ENCODE data around the gene WDR64. TPM values are rescaled to one million over a fixed set of nuclear protein-coding genes. Genes with fewer than 3 reads are reported as not detected.

Gene WDR64
- total RNA-seq, 1 donor from 2014 or later: not detected

- no peak for DNase-seq (ENCODE audit: low spot score)
Observed at GRCh38 chr1:241738284-241739078, 86.4 kb downstream of the WDR64 start.

DNA sequence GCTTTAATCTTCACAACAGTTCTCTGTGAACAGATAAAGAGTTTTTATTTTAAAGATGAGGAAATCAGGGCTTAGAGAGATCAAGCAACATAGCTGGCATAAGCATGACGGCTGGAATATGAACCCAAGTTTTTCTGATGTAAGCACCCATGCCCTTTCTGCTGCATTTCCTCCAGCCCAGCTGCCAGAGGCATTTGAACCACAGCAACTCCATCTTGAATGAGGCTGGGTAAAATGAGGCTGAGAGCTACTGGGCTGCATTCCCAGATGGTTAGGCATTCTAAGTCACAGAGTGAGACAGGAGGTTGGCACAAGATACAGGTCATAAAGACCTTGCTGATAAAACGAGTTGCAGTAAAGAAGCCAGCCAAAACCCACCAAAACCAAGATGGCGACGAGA lies 90.0 kb downstream of the WDR64 start:
- DNase-seq (ENCODE audit: low spot score): no peak

DNA sequence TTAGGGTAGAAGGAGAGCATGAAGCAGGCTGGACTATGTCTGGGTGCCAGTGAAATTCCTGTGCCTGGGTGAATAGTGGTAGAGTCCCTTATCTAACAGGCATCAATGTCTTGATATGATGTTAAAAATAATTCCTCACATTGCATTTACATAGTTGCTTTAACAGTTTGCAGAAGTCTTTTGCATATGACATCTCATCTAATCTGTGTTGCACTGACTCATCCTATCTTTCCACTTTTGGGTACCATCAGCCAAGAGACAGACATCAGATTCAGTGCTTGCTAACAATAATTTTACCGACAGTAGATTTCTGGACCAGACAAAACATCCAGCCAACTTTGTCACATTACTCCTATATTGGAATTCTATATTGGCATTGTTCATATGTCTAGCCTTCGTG lies 92.5 kb downstream of the WDR64 start:
- no peak for DNase-seq (ENCODE audit: low spot score)

DNA sequence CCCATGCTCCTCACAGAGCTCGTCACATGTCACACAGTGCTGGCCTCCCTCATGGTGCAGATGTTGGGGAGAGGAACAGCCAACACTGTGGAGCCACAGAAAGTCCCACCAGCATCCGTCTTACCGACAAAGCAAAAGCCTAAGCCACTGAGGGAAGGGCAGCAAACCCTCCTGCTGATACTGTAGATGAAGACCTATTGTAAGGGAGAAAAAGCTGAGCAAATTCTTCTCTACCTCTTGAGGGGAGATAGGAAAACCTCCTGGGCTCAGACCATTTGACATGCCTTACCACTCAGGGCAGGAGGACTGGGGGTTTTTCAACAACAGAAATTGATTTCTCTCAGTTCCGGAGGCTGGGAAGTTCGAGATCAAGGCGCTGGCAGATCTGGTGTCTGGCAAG lies 95.9 kb downstream of the WDR64 start:
- DNase-seq (ENCODE audit: low spot score): no peak

DNA sequence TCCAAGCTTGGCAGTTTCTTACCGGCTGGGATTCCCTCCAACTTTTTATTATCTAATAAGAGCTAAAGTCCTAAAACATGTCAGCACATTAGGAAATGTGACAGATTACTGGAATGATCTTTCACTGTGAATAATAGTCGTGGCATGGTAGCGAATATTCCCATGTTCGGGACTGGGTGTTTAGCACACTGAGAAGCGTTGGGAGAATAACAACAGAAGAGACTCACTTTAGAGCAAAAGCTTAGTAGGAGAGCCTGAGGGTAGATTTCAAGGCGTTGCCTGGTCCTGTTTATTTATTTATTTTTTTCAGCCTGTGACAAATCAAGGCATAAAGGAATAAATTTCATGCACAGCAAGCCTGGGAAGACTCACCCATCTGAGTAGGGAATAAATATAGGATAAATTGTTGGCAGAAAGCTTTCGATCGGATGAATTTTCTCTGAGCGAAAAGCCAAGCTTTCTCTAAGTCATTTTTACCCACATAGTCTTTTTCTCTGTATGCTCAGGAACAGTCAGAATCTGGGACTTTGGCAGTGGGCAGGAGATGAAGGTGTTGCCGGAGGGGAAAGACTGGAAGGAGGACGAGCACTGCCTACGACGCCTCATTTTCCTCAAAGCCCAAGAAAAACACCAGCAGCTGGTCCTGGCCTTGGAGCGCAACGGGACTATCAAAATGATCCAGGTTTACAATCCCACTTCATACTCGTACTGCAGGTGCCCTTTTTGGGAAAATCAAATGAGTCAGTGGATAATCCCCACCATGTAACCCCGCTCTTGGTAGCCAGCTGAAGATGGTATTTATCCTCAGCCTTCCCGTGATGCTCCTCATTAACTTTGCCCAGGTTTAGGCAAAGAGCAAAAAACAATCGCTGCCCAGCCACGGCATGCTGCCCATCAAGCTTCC lies 97.2 kb downstream of the WDR64 start:
- no peak for DNase-seq (ENCODE audit: low spot score)

DNA sequence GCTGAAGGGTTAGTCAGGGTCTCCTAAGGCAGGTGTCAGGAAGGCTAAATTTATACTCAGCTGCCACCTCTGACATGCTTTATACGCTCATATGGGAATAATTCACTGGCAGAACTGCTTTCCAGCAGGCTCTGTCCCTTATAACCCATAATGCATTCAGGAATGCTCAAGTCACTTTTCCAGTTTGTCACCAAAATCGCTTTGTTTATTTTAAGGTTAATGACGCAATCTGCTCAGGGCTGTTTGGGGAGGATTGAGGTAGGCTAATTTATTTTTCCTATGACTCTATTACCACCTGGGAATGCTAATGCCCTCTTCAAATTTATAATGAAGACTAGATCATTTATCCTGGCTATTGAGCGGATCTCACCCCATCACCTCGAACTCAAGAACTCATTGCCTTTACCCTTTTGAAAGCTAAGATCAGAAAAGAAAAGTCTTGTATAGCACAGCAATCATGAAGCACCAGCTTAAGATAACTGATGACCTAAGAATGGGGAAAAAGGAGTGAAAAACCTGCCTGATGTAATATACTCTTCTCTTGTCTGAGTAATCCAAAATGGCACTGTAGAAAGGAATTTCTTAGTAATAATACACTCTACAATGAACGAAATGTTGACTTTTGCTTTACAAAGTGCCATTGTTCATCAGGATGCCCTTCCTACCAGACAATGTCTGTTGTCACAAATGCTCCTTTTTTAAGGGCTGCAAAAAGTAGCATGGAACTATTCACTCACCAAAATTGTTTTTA lies 98.0 kb downstream of the WDR64 start:
- no peak for DNase-seq (ENCODE audit: low spot score)

- DNase-seq (ENCODE audit: low spot score): no peak
Observed at GRCh38 chr1:241751524-241751923, 99.4 kb downstream of the WDR64 start.

GRCh38 chr1:241762713-241763339 lies 110.7 kb downstream of the WDR64 start:
- DNase-seq (ENCODE audit: low spot score): no peak

- DNase-seq (ENCODE audit: low spot score): no peak
Observed at GRCh38 chr1:241765390-241765789, 113.3 kb downstream of the WDR64 start.

DNA sequence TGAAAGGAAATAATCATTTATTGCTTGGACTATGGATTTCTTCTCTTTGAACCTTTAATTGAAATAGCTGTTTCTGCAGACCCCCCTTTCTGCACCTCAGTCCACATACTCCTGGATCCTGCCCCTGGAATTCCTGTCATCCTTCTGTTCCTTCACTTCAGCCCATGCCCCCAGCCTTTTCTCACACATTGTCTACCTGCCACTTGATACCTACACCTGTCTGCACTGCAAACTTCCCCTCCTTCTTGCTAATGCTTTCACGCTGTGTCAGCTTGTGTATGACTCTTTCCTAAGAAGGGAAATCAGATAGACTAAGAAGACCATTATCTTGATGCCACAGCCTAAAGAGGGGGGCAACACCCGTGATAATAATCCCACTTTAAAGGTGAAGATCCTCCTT lies 115.7 kb downstream of the WDR64 start:
- DNase-seq (ENCODE audit: low spot score): no peak

DNA sequence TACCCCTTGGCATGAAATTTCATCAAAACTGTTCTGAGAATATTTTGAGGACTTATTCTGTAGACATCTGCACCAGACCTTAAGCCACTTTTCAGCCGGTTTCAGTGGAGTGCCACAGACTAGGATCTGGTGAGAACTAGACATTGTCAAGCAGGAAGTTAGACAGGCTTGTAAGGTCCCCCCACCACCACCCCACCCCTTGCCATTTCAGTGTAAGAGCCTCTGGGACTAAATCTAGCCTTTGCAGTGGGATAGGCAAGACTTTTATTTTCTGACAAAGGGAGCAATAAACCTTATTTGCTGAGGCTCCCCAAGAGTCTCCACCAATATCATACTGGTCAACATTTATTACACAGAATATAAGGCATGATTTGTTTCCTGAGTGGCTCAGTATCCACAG lies 118.0 kb downstream of the WDR64 start:
- no peak for DNase-seq (ENCODE audit: low spot score)

DNA sequence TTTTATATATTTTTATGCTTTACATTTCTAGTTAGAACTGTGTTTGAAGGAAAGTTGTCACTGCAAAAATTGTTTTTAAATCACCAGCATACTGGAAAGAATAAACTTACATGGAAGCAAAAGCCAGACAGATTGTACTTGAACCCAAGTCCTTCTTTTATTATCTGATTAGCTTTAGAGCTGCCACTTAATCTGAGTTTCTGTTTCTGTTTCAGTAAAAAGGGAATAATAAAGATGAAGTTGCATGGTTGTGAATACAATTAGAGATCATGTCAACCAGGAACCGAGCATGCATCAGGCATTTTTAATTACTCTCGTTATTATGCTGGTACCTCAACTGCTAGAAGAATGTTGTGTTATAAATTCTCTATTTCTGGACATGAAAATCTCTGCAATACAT lies 119.0 kb downstream of the WDR64 start:
- DNase-seq (ENCODE audit: low spot score): no peak

DNA sequence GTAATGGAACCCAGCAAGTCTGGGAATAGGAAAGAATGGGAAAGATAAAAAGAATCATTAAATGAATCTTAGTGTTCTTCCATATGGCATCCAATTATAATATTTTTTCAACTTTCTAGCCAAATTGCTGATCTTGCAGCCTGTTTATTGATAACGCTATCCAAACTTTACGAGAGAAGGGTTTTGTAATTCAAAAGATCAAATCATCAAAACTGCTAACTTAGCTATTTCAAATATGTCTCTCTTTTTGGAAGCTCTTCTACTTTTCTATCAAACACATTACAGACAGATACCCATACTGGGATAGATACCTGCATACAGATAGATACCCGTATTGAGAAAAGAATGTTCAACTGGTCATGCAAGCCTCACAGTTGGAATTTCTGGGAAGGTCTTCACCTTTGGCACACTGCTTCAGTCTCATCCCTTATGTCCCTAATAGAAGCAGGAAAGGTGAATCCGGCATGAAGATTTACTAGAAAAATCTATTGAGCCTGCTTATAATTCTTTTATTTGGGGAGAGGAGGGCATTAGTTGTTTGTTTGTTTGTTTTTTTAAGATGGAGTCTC lies 120.9 kb downstream of the WDR64 start:
- DNase-seq (ENCODE audit: low spot score): no peak

GRCh38 chr1:241773991-241774390 lies 121.9 kb downstream of the WDR64 start:
- DNase-seq (ENCODE audit: low spot score): no peak

DNA sequence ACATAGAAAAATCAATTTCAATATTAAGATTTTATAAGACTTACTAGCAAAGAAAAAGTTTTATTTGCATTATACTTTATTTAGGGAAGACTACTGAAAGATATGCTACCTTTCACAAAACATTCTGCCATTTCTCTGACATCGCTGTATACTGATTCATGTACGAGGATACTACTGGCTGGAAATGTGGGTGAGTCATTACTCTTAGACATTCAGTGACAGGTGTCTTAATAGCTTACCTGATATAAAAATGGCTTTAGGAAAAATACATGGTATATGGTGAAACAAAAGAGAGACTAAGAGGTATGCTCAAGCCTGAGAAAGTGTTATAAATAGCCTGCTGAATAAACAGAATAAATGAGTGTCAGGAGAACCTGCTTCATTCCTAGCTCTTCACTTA lies 122.9 kb downstream of the WDR64 start:
- DNase-seq (ENCODE audit: low spot score): no peak

- DNase-seq (ENCODE audit: low spot score): no peak
Observed at GRCh38 chr1:241776911-241777310, 124.8 kb downstream of the WDR64 start.

GRCh38 chr1:241778117-241778516 lies 126.0 kb downstream of the WDR64 start:
- no peak for DNase-seq (ENCODE audit: low spot score)

GRCh38 chr1:241779897-241780296 lies 127.8 kb downstream of the WDR64 start:
- no peak for DNase-seq (ENCODE audit: low spot score)

DNA sequence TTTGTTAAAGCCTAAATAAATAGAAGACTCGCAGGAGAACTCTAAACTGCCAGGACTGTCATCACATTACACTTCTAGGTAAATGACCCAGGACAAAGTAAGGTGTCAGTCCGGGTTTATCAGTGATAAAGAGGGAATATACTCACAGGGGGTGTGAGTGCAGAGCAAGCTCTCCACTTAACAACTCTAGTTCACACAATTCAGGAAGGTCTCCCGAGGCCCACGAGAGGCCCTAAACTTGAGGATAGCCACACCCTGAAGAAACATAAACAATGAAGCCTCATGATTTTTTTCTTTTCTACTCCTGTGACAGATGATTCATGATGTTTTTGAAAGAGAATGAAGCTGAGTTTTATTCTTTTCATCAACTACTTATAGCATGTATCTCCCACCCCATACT lies 130.3 kb downstream of the WDR64 start:
- no peak for DNase-seq (ENCODE audit: low spot score)

- DNase-seq (ENCODE audit: low spot score): no peak
Observed at GRCh38 chr1:241787691-241788090, 135.6 kb downstream of the WDR64 start.

GRCh38 chr1:241789061-241789460 lies 137.0 kb downstream of the WDR64 start:
- no peak for DNase-seq (ENCODE audit: low spot score)
